IgD-negative memory B cell (primary cell): ENCODE measurements around the gene TMEM121. TPM values are rescaled to one million over a fixed set of nuclear protein-coding genes. Genes with fewer than 3 reads are reported as not detected.
"Not testable (repeated sequence)": the region's sequence is repeated elsewhere in the genome, so short reads cannot be mapped to it uniquely, and the experiment has no call there.

Experiments used
- H3K27ac Mint-ChIP-seq, 3 donors: one replicate each; pipeline ENCODE4 v1.8.0; 2020 to 2022; ENCODE audit warnings: mild to moderate bottlenecking in 3 of 3, mixed read lengths in 3 of 3, moderate library complexity in 1 of 3
- H3K27me3 Mint-ChIP-seq: one replicate; pipeline ENCODE4 v1.8.0; 2021; ENCODE audit warnings: mixed read lengths
- H3K36me3 Mint-ChIP-seq: one replicate; pipeline ENCODE4 v1.8.0; 2020; ENCODE audit warnings: mild to moderate bottlenecking, mixed read lengths
- H3K4me1 Mint-ChIP-seq, 3 donors: one replicate each; pipeline ENCODE4 v1.8.0; 2020 to 2022; ENCODE audit warnings: mixed read lengths in 3 of 3, mild to moderate bottlenecking in 1 of 3
- H3K4me3 Mint-ChIP-seq, 4 donors: one replicate each; pipeline ENCODE4 v1.8.0; 2020 to 2022; ENCODE audit warnings: mild to moderate bottlenecking in 4 of 4, mixed read lengths in 4 of 4, moderate library complexity in 3 of 4
- H3K9me3 Mint-ChIP-seq, 3 donors: one replicate each; pipeline ENCODE4 v1.8.0; 2020 to 2021; ENCODE audit warnings: mixed read lengths in 3 of 3, mild to moderate bottlenecking in 1 of 3
- polyA plus RNA-seq: library from polyadenylated mRNA; unstranded; fragments of 300-500 nt; fragmentation: Illumina TruSeq; gene quantifications from one replicate; pipeline ENCODE4 v1.2.3, GENCODE V29; 2021

TMEM121 gene
- polyA plus RNA-seq, 1 donor from 2014 or later: 5.5 TPM

DNA sequence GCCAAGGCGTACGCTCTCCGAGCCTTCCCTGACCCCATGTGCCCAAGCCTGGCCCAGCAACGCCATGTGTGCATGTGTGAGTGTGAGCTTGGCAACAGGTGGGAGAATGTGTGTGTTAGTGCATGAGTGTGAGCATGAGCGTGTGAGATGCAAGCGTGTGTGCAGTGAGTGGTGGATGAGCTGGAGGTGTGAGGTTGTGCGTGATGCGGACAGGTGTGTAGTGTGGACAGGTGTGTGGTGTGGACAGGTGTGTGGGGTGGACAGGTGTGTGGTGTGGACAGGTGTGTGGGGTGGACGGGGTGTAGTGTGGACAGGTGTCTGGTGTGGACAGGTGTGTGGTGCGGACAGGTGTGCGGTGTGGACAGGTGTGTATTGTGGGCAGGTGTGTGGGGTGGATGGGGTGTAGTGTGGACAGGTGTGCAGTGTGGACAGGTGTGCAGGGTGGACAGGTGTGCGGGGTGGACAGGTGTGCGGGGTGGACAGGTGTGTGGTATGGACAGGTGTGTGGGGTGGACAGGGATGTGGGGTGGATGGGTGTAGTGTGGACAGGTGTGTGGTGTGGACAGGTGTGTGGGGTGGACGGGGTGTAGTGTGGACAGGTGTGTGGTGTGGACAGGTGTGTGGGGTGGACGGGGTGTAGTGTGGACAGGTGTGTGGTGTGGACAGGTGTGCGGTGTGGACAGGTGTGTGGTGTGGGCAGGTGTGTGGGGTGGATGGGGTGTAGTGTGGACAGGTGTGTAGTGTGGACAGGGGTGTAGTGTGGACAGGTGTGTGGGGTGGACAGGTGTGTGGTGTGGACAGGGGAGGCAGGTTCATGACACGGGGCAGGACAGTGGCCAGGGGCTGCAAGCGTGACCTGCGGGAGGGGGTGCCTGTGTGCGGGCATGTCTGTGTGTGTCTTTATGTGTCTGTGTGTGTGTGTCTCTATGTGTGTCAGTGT, 41.1 kb downstream of the TMEM121 start:
- peaks cover 15 to 40% (median 37%) of the 10 kb centered on the region in 3 donors for H3K4me1 Mint-ChIP-seq
- peak overlapping the region in 2 of 4 donors; percentile 4 to 38 for H3K4me3 Mint-ChIP-seq
- H3K27ac Mint-ChIP-seq: peak overlapping the region; percentile 71 to 91 (median 84)
- H3K36me3 Mint-ChIP-seq, H3K27me3 Mint-ChIP-seq, H3K9me3 Mint-ChIP-seq: not testable (repeated sequence)

- H3K27me3 Mint-ChIP-seq, H3K9me3 Mint-ChIP-seq, H3K36me3 Mint-ChIP-seq: not testable (repeated sequence)
- Mint-ChIP-seq H3K27ac (peak overlapping the region; percentile 52 to 76 (median 71)), H3K4me1 (peaks cover 19 to 40% (median 38%) of the 10 kb centered on the region in 3 donors), H3K4me3 (peak overlapping the region in 3 of 4 donors; percentile 4 to 66 (median 38))
These were observed 41.9 kb downstream of the TMEM121 start for GRCh38 chr14:105568140-105568843.

GRCh38 chr14:105568859-105569766, 42.7 kb downstream of the TMEM121 start:
- peaks cover 2% of the 10 kb centered on the region for H3K36me3 Mint-ChIP-seq
- H3K9me3 Mint-ChIP-seq: no peaks in the 10 kb centered on the region
- no peaks in the 10 kb centered on the region for H3K27me3 Mint-ChIP-seq
- H3K4me1 Mint-ChIP-seq: peaks cover 20 to 41% (median 40%) of the 10 kb centered on the region in 3 donors
- H3K4me3 Mint-ChIP-seq: peak overlapping the region in 3 of 4 donors; percentile 2 to 39 (median 10)
- peak overlapping the region; percentile 71 to 95 (median 93) for H3K27ac Mint-ChIP-seq

- Mint-ChIP-seq H3K4me3 (peak overlapping the region in 2 of 4 donors; percentile 2 to 63), H3K27ac (peak overlapping the region; percentile 71 to 95 (median 93)), H3K36me3 (peaks cover 2% of the 10 kb centered on the region), H3K9me3 (no peaks in the 10 kb centered on the region), H3K4me1 (peaks cover 14 to 36% (median 35%) of the 10 kb centered on the region in 3 donors), H3K27me3 (no peaks in the 10 kb centered on the region)
These were observed 44.1 kb downstream of the TMEM121 start for GRCh38 chr14:105570482-105570881.

DNA sequence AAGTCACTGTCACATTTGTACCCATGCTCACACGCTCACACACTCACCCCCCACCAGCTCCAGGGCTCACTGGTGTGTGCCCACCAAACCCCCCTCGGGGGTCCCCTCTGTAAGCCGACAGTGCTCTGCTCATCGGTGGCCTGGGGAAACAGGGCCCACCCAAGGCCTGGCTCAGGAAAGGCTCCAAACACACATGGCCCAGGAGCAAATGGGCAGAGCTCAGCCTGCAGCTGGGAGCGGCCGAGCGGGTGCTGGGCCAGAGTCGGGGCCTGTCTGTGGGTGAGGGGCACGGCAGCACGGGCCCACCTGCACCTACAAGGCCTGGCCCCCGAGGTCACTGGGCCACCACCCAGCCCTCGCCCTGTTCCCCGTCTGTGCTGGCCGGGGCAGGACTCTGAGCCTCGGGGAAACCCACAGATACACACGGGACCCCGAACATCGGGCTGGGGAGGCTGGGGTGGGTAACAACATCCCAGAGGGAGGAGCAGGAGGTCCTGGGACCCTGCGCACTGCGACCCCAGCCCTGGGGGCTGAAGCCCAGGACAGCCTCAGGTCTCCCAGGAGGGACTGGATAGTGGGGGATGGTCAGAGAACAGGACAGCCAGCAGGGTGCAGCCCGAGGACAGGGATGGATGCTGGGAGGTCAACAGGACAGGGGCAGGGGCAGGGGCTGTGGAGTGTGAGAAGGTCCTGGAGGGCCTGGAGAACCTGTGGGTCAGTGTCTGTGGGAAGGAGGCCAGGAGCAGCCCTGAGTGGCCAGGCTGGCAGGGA, 45.0 kb downstream of the TMEM121 start:
- peak overlapping the region; percentile 71 to 95 (median 94) for H3K27ac Mint-ChIP-seq
- not testable (repeated sequence) for H3K9me3 Mint-ChIP-seq, H3K27me3 Mint-ChIP-seq, H3K36me3 Mint-ChIP-seq
- H3K4me3 Mint-ChIP-seq: peak overlapping the region in 2 of 4 donors; percentile 33 to 67
- H3K4me1 Mint-ChIP-seq: peaks cover 18 to 39% (median 37%) of the 10 kb centered on the region in 3 donors

- H3K4me1 Mint-ChIP-seq: peaks cover 25 to 45% (median 43%) of the 10 kb centered on the region in 3 donors
- H3K27me3 Mint-ChIP-seq, H3K36me3 Mint-ChIP-seq, H3K9me3 Mint-ChIP-seq: not testable (repeated sequence)
- H3K27ac Mint-ChIP-seq: peak overlapping the region in 1 of 3 donors; percentile 71
- H3K4me3 Mint-ChIP-seq: peak overlapping the region in 1 of 4 donors; percentile 67
These were observed 45.7 kb downstream of the TMEM121 start for GRCh38 chr14:105572063-105572462.

- H3K4me1 Mint-ChIP-seq: peaks cover 31 to 49% (median 45%) of the 10 kb centered on the region in 3 donors
- peak overlapping the region in 1 of 4 donors; percentile 69 for H3K4me3 Mint-ChIP-seq
- H3K27me3 Mint-ChIP-seq, H3K36me3 Mint-ChIP-seq, H3K9me3 Mint-ChIP-seq: not testable (repeated sequence)
- H3K27ac Mint-ChIP-seq: peak overlapping the region; percentile 95 to 99 (median 95)
These were observed 47.5 kb downstream of the TMEM121 start for GRCh38 chr14:105573841-105574240.

GRCh38 chr14:105574411-105574810, 48.0 kb downstream of the TMEM121 start:
- H3K27me3 Mint-ChIP-seq, H3K36me3 Mint-ChIP-seq, H3K4me3 Mint-ChIP-seq, H3K9me3 Mint-ChIP-seq, H3K27ac Mint-ChIP-seq: not testable (repeated sequence)
- H3K4me1 Mint-ChIP-seq: peaks cover 31 to 44% (median 42%) of the 10 kb centered on the region in 3 donors

DNA sequence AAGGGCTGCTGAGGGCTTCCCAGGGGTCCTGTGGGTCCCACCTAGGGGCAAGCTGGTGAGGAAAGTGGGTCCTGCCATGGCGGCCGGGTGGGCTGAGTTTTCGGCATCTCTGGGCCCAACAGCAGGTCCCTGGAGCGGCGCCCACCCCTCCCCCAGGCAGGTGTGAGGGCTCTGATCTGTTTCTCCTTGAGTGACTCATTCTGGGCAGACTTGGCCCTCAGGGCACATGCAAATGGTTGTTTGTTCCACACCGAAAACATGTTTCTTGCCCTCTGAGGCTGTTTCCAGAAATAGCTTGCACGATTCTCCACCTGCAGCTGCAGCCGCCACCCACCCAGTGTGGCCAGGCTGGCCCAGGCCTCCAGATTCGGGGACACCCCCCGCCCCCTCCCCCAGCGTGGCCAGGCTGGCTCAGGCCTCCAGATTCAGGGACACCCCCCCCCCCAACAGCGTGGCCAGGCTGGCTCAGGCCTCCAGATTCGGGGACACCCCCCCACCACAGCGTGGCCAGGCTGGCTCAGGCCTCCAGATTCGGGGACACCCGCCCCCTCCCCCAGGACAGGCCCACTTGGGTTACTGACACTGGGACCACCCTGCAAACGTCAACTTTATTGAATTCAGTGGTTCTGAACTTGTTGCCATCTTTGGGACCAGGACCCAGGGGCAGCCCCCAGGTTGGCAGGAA, 48.8 kb downstream of the TMEM121 start:
- not testable (repeated sequence) for H3K27me3 Mint-ChIP-seq, H3K9me3 Mint-ChIP-seq, H3K36me3 Mint-ChIP-seq, H3K4me3 Mint-ChIP-seq
- Mint-ChIP-seq H3K4me1 (peaks cover 31 to 36% (median 34%) of the 10 kb centered on the region in 3 donors), H3K27ac (peak overlapping the region in 1 of 3 donors; percentile 78)

GRCh38 chr14:105576525-105577088, 50.2 kb downstream of the TMEM121 start:
- no peaks in the 10 kb centered on the region for H3K9me3 Mint-ChIP-seq
- no peaks in the 10 kb centered on the region for H3K27me3 Mint-ChIP-seq
- peaks cover 30 to 37% (median 35%) of the 10 kb centered on the region in 3 donors for H3K4me1 Mint-ChIP-seq
- peak overlapping the region; percentile 13 to 85 (median 56) for H3K4me3 Mint-ChIP-seq
- H3K36me3 Mint-ChIP-seq: no peaks in the 10 kb centered on the region
- H3K27ac Mint-ChIP-seq: peak overlapping the region; percentile 95 to 98 (median 98)

GRCh38 chr14:105577314-105577861, 51.0 kb downstream of the TMEM121 start:
- H3K27me3 Mint-ChIP-seq: no peaks in the 10 kb centered on the region
- H3K4me3 Mint-ChIP-seq: peak overlapping the region; percentile 27 to 82 (median 56)
- H3K36me3 Mint-ChIP-seq: no peaks in the 10 kb centered on the region
- H3K4me1 Mint-ChIP-seq: peaks cover 37 to 43% (median 38%) of the 10 kb centered on the region in 3 donors
- H3K9me3 Mint-ChIP-seq: no peaks in the 10 kb centered on the region
- peak overlapping the region; percentile 95 to 98 (median 98) for H3K27ac Mint-ChIP-seq

GRCh38 chr14:105578070-105578469, 51.7 kb downstream of the TMEM121 start:
- peaks cover 41 to 46% (median 42%) of the 10 kb centered on the region in 3 donors for H3K4me1 Mint-ChIP-seq
- peaks cover 3% of the 10 kb centered on the region for H3K36me3 Mint-ChIP-seq
- peaks cover 0 to 3% (median 0%) of the 10 kb centered on the region in 3 donors for H3K9me3 Mint-ChIP-seq
- H3K27ac Mint-ChIP-seq: peak overlapping the region; percentile 88 to 98 (median 95)
- H3K4me3 Mint-ChIP-seq: peak overlapping the region in 3 of 4 donors; percentile 26 to 82 (median 49)
- no peaks in the 10 kb centered on the region for H3K27me3 Mint-ChIP-seq

GRCh38 chr14:105579221-105579620, 52.8 kb downstream of the TMEM121 start:
- H3K9me3 Mint-ChIP-seq, H3K27ac Mint-ChIP-seq, H3K36me3 Mint-ChIP-seq, H3K4me3 Mint-ChIP-seq, H3K27me3 Mint-ChIP-seq: not testable (repeated sequence)
- H3K4me1 Mint-ChIP-seq: peaks cover 36 to 40% (median 38%) of the 10 kb centered on the region in 3 donors
